ENCODE data around the gene ZNF148.

GRCh38 chr3:125220727-125221429, 154.2 kb downstream of the ZNF148 start:
- TF ChIP-seq POLR2A (IDR thresholded peaks at IDR 0.05; ENCODE audit: low read length) (no peak), GATA1 (IDR thresholded peaks at IDR 0.05; ENCODE audit: low read depth, low read length) (no peak)

Data from erythroblast (primary cell).